ENCODE measurements around the gene GABRB1. TPM values are rescaled to one million over a fixed set of nuclear protein-coding genes. Genes with fewer than 3 reads are reported as not detected.

The GABRB1 gene
- total RNA-seq, 4 donors from 2014 or later = not detected

GRCh38 chr4:47210828-47211227 lies 179.5 kb downstream of the GABRB1 start:
- no peak for ATAC-seq
- no peak for TF ChIP-seq POLR2AphosphoS5 (IDR thresholded peaks at IDR 0.05)
- no peak for TF ChIP-seq CTCF (IDR thresholded peaks at IDR 0.05)
- TF ChIP-seq EP300 (IDR thresholded peaks at IDR 0.05) = no peak
- no peak for TF ChIP-seq POLR2A (IDR thresholded peaks at IDR 0.05)

GRCh38 chr4:47213106-47213505 lies 181.7 kb downstream of the GABRB1 start:
- Histone ChIP-seq H3K27ac (no peak overlapping the region), H3K36me3 (no peaks in the 10 kb centered on the region), H3K4me1 (no peaks in the 10 kb centered on the region), H3K27me3 (no peaks in the 10 kb centered on the region), H3K4me3 (no peak overlapping the region), H3K9me3 (no peaks in the 10 kb centered on the region)
- WGBS, 2 donors (ENCODE audit: low coverage in 1 of 2) = 45 to 52% methylated on average over 2 of the region's 2 CpGs
- TF ChIP-seq CTCF (IDR thresholded peaks at IDR 0.05) (no peak), EP300 (IDR thresholded peaks at IDR 0.05) (no peak), POLR2A (IDR thresholded peaks at IDR 0.05) (no peak), POLR2AphosphoS5 (IDR thresholded peaks at IDR 0.05) (no peak)
- no peak for ATAC-seq

More at GRCh38 chr4:47210828-47211227, 179.5 kb downstream of the GABRB1 start:
- Histone ChIP-seq H3K4me1 (no peaks in the 10 kb centered on the region), H3K27me3 (no peaks in the 10 kb centered on the region), H3K27ac (no peak overlapping the region), H3K4me3 (no peak overlapping the region), H3K9me3 (no peaks in the 10 kb centered on the region), H3K36me3 (no peaks in the 10 kb centered on the region)
- WGBS, 2 donors (ENCODE audit: low coverage in 1 of 2) = 56 to 66% methylated on average over 3 of the region's 3 CpGs

GRCh38 chr4:47213539-47213938 lies 182.2 kb downstream of the GABRB1 start:
- TF ChIP-seq POLR2AphosphoS5 (IDR thresholded peaks at IDR 0.05) (no peak), CTCF (IDR thresholded peaks at IDR 0.05) (no peak), POLR2A (IDR thresholded peaks at IDR 0.05) (no peak), EP300 (IDR thresholded peaks at IDR 0.05) (no peak)
- ATAC-seq = no peak
- Histone ChIP-seq H3K9me3 (no peaks in the 10 kb centered on the region), H3K4me1 (no peaks in the 10 kb centered on the region), H3K36me3 (no peaks in the 10 kb centered on the region), H3K27me3 (no peaks in the 10 kb centered on the region), H3K27ac (no peak overlapping the region), H3K4me3 (no peak overlapping the region)
- WGBS, 2 donors (ENCODE audit: low coverage in 1 of 2) = 92% methylated on average over 1 of the region's 1 CpG; no CpG with 5 or more reads in 1 of the 2 donors

- Histone ChIP-seq H3K36me3 (no peaks in the 10 kb centered on the region), H3K4me1 (no peaks in the 10 kb centered on the region), H3K27ac (no peak overlapping the region), H3K27me3 (no peaks in the 10 kb centered on the region), H3K9me3 (no peaks in the 10 kb centered on the region), H3K4me3 (no peak overlapping the region)
- no peak for TF ChIP-seq CTCF (IDR thresholded peaks at IDR 0.05)
- TF ChIP-seq POLR2A (IDR thresholded peaks at IDR 0.05) = no peak
- no peak for TF ChIP-seq EP300 (IDR thresholded peaks at IDR 0.05)
- TF ChIP-seq POLR2AphosphoS5 (IDR thresholded peaks at IDR 0.05) = no peak
- no peak for ATAC-seq
- 8 to 20% methylated on average over 3 of the region's 3 CpGs for WGBS, 2 donors (ENCODE audit: low coverage in 1 of 2)
Observed at GRCh38 chr4:47213971-47214370, 182.6 kb downstream of the GABRB1 start.

- no peak for TF ChIP-seq CTCF (IDR thresholded peaks at IDR 0.05)
- no peak for TF ChIP-seq EP300 (IDR thresholded peaks at IDR 0.05)
- no peak for TF ChIP-seq POLR2AphosphoS5 (IDR thresholded peaks at IDR 0.05)
- TF ChIP-seq POLR2A (IDR thresholded peaks at IDR 0.05) = no peak
- Histone ChIP-seq H3K36me3 (no peaks in the 10 kb centered on the region), H3K27ac (no peak overlapping the region), H3K9me3 (no peaks in the 10 kb centered on the region), H3K4me3 (no peak overlapping the region), H3K4me1 (no peaks in the 10 kb centered on the region), H3K27me3 (no peaks in the 10 kb centered on the region)
- no peak for ATAC-seq
- 27 to 30% methylated on average over 1 of the region's 1 CpG for WGBS, 2 donors (ENCODE audit: low coverage in 1 of 2)
Observed at GRCh38 chr4:47215759-47216158, 184.4 kb downstream of the GABRB1 start.
